Osteoblast (primary cell): ENCODE results near the gene MYORG. TPM values are rescaled to one million over a fixed set of nuclear protein-coding genes. Genes with fewer than 3 reads are reported as not detected.
A peak's percentile ranks its signal among the peaks of the same experiment; 100 is the strongest.

Source experiments
- DNase-seq: peaks from one replicate; pipeline ENCODE4 v3.0.0; 2011; ENCODE audit warnings: low spot score, mixed read lengths; ENCODE audit not compliant: insufficient read length; ENCODE audit errors: missing footprints
- H2AFZ ChIP-seq: 2 replicates; pipeline ENCODE4 v1.6.0; 2011; ENCODE audit warnings: mild to moderate bottlenecking, low read length
- H3K27ac ChIP-seq: 2 replicates; pipeline ENCODE4 v1.5.1; 2011; ENCODE audit warnings: mild to moderate bottlenecking, low read depth, low read length, moderate library complexity
- H3K27me3 ChIP-seq: 2 replicates; pipeline ENCODE4 v1.6.0; 2012; ENCODE audit warnings: mild to moderate bottlenecking, control low read depth, inconsistent platforms, low read length, moderate library complexity; ENCODE audit not compliant: insufficient read depth
- H3K36me3 ChIP-seq: 2 replicates; pipeline ENCODE4 v1.5.1; 2011; ENCODE audit warnings: mild to moderate bottlenecking, low read length, control low read depth, moderate library complexity; ENCODE audit not compliant: insufficient read depth
- H3K4me1 ChIP-seq: 2 replicates; pipeline ENCODE4 v1.5.1; 2011; ENCODE audit warnings: mild to moderate bottlenecking, low read length, control low read depth, moderate library complexity; ENCODE audit not compliant: insufficient read depth
- H3K4me2 ChIP-seq: 2 replicates; pipeline ENCODE4 v1.6.0; 2011; ENCODE audit warnings: mild to moderate bottlenecking, low read length; ENCODE audit not compliant: insufficient read depth
- H3K4me3 ChIP-seq: fragments of 200-600 bp; sonication (generic); 3 replicates; pipeline ENCODE4 v1.5.1; 2012; ENCODE audit warnings: mild to moderate bottlenecking, low read length, inconsistent platforms; ENCODE audit not compliant: insufficient read depth
- H3K79me2 ChIP-seq: 2 replicates; pipeline ENCODE4 v1.6.0; 2012; ENCODE audit warnings: mild to moderate bottlenecking, low read length, control low read depth, inconsistent platforms; ENCODE audit not compliant: insufficient read depth
- H3K9me3 ChIP-seq: 2 replicates; pipeline ENCODE4 v1.5.1; 2011; ENCODE audit warnings: low read depth, low read length, control low read depth
- H4K20me1 ChIP-seq: 2 replicates; pipeline ENCODE4 v1.6.0; 2012; ENCODE audit warnings: mild to moderate bottlenecking, low read length, control low read depth; ENCODE audit not compliant: insufficient read depth
- small RNA-seq: library from RNA; depleted of rRNA; stranded (forward); fragments of <200 nt; gene quantifications from one replicate; pipeline ENCODE3, GENCODE V24; 2012
- total RNA-seq: library from RNA; depleted of rRNA; stranded (reverse); fragments of >200 nt; gene quantifications from 2 replicates; pipeline ENCODE4 v1.2.3, GENCODE V29; 2012
- TF ChIP-seq, protein P1 (sequence below): IDR thresholded peaks from 2 replicates; pipeline ENCODE4 v1.5.1; 2011; ENCODE audit warnings: mild to moderate bottlenecking, low read depth, low read length, moderate library complexity; ENCODE audit errors: extremely low read depth

Gene MYORG
- total RNA-seq, 1 donor = 0.36 TPM

DNA sequence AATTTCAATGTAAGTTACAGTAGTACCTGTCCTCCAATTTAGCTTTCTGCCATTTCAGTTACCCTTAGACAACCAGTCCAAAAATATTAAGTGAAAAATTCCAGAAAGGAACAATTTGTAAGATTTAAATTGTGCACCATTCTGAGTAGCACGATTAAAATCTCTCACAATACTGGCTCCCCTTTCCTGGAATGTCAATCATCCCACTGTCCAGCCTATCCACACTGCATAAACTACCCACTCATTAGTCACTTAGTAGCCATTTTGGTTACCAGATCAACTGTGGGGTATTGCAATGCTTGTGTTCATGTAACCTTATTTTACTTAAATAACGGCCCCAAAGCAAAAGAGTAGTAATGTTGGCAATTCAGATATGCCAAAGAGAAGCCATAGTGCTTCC is 59.3 kb downstream of the MYORG start:
- DNase-seq = no peak
- peaks cover 8% of the 10 kb centered on the region for H3K79me2 ChIP-seq
- TF ChIP-seq, protein P1, sequence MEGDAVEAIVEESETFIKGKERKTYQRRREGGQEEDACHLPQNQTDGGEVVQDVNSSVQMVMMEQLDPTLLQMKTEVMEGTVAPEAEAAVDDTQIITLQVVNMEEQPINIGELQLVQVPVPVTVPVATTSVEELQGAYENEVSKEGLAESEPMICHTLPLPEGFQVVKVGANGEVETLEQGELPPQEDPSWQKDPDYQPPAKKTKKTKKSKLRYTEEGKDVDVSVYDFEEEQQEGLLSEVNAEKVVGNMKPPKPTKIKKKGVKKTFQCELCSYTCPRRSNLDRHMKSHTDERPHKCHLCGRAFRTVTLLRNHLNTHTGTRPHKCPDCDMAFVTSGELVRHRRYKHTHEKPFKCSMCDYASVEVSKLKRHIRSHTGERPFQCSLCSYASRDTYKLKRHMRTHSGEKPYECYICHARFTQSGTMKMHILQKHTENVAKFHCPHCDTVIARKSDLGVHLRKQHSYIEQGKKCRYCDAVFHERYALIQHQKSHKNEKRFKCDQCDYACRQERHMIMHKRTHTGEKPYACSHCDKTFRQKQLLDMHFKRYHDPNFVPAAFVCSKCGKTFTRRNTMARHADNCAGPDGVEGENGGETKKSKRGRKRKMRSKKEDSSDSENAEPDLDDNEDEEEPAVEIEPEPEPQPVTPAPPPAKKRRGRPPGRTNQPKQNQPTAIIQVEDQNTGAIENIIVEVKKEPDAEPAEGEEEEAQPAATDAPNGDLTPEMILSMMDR = no peak
- H2AFZ ChIP-seq = peak overlapping the region; percentile 31
- H3K4me2 ChIP-seq = no peak overlapping the region
- no peak overlapping the region for H3K4me3 ChIP-seq
- no peaks in the 10 kb centered on the region for H4K20me1 ChIP-seq
- H3K4me1 ChIP-seq = no peaks in the 10 kb centered on the region
- H3K27ac ChIP-seq = no peak overlapping the region
- no peaks in the 10 kb centered on the region for H3K27me3 ChIP-seq
- H3K36me3 ChIP-seq = no peaks in the 10 kb centered on the region
- no peaks in the 10 kb centered on the region for H3K9me3 ChIP-seq

Small RNAs within 50 kb of the gene (small RNA-seq; reads per million reads assigned to genes)
- not detected for gene RF00019

Other genes with a start within 250 kb of the MYORG start
- 40.9 and 43.9 TPM in 2 replicates for gene UBAP1, start 197.9 kb downstream of the MYORG start, total RNA-seq
- 1.8 TPM in 2 replicates for gene KIF24, start 47.6 kb downstream of the MYORG start, total RNA-seq
- 15.2 and 18.3 TPM in 2 replicates for gene NUDT2, start 47.3 kb downstream of the MYORG start, total RNA-seq
- 8.5 and 9.4 TPM in 2 replicates for gene FAM219A, start 81.7 kb upstream of the MYORG start, total RNA-seq
- gene DNAI1, start 81.9 kb upstream of the MYORG start, total RNA-seq = 47.4 TPM in 1 of 2 replicates, not detected in the other
- gene ENHO, start 146.1 kb upstream of the MYORG start, total RNA-seq = under 0.01 and 0.29 TPM in 2 replicates
- gene CNTFR, start 212.8 kb upstream of the MYORG start, total RNA-seq = under 0.01 TPM in 1 of 2 replicates, not detected in the other
- gene RPP25L, start 235.2 kb upstream of the MYORG start, total RNA-seq = 17.7 and 19.2 TPM in 2 replicates
- gene DCTN3, start 243.6 kb upstream of the MYORG start, total RNA-seq = 84.0 and 90.5 TPM in 2 replicates